Neural cell (in vitro differentiated cells): ENCODE measurements around the gene TMEM174. TPM values are rescaled to one million over a fixed set of nuclear protein-coding genes. Genes with fewer than 3 reads are reported as not detected.

ENCODE experiments used
- H2AFZ ChIP-seq: fragments of 200-600, 300-800 bp; sonication (generic), shearing (Covaris generic); 2 replicates; pipeline ENCODE4 v1.6.0; 2014; ENCODE audit warnings: low read depth, mild to moderate bottlenecking, antibody characterized with exemption, low read length, moderate library complexity
- H3F3A ChIP-seq: fragments of 200-600 bp; shearing (Covaris generic); 2 replicates; pipeline ENCODE4 v1.6.1; 2016; ENCODE audit warnings: mild to moderate bottlenecking, moderate library complexity, mixed read lengths, antibody characterized with exemption, low read length; ENCODE audit not compliant: insufficient read depth, poor library complexity, severe bottlenecking
- H3K27ac ChIP-seq: fragments of 200-600, 300-800 bp; sonication (generic), shearing (Covaris generic); 2 replicates; pipeline ENCODE4 v1.5.1; 2014; ENCODE audit warnings: mild to moderate bottlenecking, low read length, moderate library complexity
- H3K27me3 ChIP-seq: fragments of 300-800, 200-600 bp; sonication (generic), shearing (Covaris generic); 2 replicates; pipeline ENCODE4 v1.6.0; 2014; ENCODE audit warnings: mild to moderate bottlenecking, low read depth, low read length, moderate library complexity; ENCODE audit not compliant: insufficient read depth
- H3K36me3 ChIP-seq: fragments of 300-800, 200-600 bp; sonication (generic), shearing (Covaris generic); 2 replicates; pipeline ENCODE4 v1.5.1; 2014; ENCODE audit warnings: mild to moderate bottlenecking, antibody characterized with exemption, low read length, moderate library complexity; ENCODE audit not compliant: insufficient read depth
- H3K4me2 ChIP-seq: fragments of 300-800, 200-600 bp; sonication (generic), shearing (Covaris generic); 2 replicates; pipeline ENCODE4 v1.6.0; 2014; ENCODE audit warnings: mild to moderate bottlenecking, low read length
- H3K4me3 ChIP-seq: fragments of 300-800, 200-600 bp; sonication (generic), shearing (Covaris generic); 2 replicates; pipeline ENCODE4 v1.5.1; 2014; ENCODE audit warnings: mild to moderate bottlenecking, low read length, moderate library complexity
- H3K79me2 ChIP-seq: fragments of 200-600 bp; shearing (Covaris generic); replicated peaks from 2 replicates; pipeline ENCODE4 v1.6.0; 2014; ENCODE audit warnings: mild to moderate bottlenecking, low read length, moderate library complexity; ENCODE audit not compliant: insufficient read depth
- H3K9ac ChIP-seq: fragments of 300-800, 200-600 bp; sonication (generic), shearing (Covaris generic); 2 replicates; pipeline ENCODE4 v1.6.1; 2016; ENCODE audit warnings: mild to moderate bottlenecking, low read length, mixed read lengths
- H3K9me2 ChIP-seq: fragments of 200-600 bp; shearing (Covaris generic); 2 replicates; pipeline ENCODE4 v1.6.1; 2016; ENCODE audit warnings: mild to moderate bottlenecking, low read length, mixed read lengths; ENCODE audit not compliant: insufficient read depth
- H3K9me3 ChIP-seq: fragments of 200-600, 300-800 bp; sonication (generic), shearing (Covaris generic); 2 replicates; pipeline ENCODE4 v1.6.1; 2016; ENCODE audit warnings: mild to moderate bottlenecking, mixed run types, low read length, moderate library complexity, mixed read lengths
- H4K20me1 ChIP-seq: fragments of 200-600 bp; shearing (Covaris generic); 2 replicates; pipeline ENCODE4 v1.6.1; 2016; ENCODE audit warnings: mild to moderate bottlenecking, mixed run types; ENCODE audit not compliant: insufficient read depth
- CTCF ChIP-seq: fragments of 450-650 bp; IDR thresholded peaks from 2 replicates; pipeline ENCODE4 v1.5.1; 2014; ENCODE audit warnings: antibody characterized with exemption, mild to moderate bottlenecking, moderate library complexity; ENCODE audit not compliant: poor library complexity, severe bottlenecking
- EP300 ChIP-seq: fragments of 450-650 bp; conservative IDR thresholded peaks from 2 replicates; pipeline ENCODE4 v1.6.1; 2014; ENCODE audit warnings: antibody characterized with exemption, mild to moderate bottlenecking, moderate library complexity; ENCODE audit not compliant: poor library complexity, severe bottlenecking
- EZH2 ChIP-seq: fragments of 200-600, 300-800 bp; shearing (Covaris generic), sonication (generic); IDR thresholded peaks from 2 replicates; pipeline ENCODE4 v1.6.1; 2014; ENCODE audit warnings: antibody characterized with exemption, low read length, borderline replicate concordance, mild to moderate bottlenecking; ENCODE audit not compliant: insufficient read depth, poor library complexity, severe bottlenecking
- MXI1 ChIP-seq: fragments of 450-650 bp; conservative IDR thresholded peaks from 2 replicates; pipeline ENCODE4 v1.6.1; 2014; ENCODE audit warnings: antibody characterized with exemption, mild to moderate bottlenecking; ENCODE audit not compliant: poor library complexity, severe bottlenecking
- POLR2AphosphoS5 ChIP-seq: IDR thresholded peaks from 2 replicates; pipeline ENCODE4 v1.6.1; 2012
- RAD21 ChIP-seq: fragments of 450-650 bp; conservative IDR thresholded peaks from 2 replicates; pipeline ENCODE4 v1.6.1; 2014; ENCODE audit warnings: antibody characterized with exemption, mild to moderate bottlenecking, moderate library complexity
- SMC3 ChIP-seq: fragments of 450-650 bp; conservative IDR thresholded peaks from 2 replicates; pipeline ENCODE4 v1.6.1; 2014; ENCODE audit warnings: antibody characterized with exemption, mild to moderate bottlenecking, moderate library complexity; ENCODE audit not compliant: poor library complexity
- TAF1 ChIP-seq: IDR thresholded peaks from 2 replicates; pipeline ENCODE4 v1.6.1; 2012; ENCODE audit warnings: low read depth
- polyA plus RNA-seq: library from polyadenylated mRNA; depleted of rRNA; stranded (reverse); fragments of >200 nt; gene quantifications from 2 replicates; pipeline ENCODE4 v1.2.3, GENCODE V29; 2014
- TF ChIP-seq, protein P1 (sequence below): IDR thresholded peaks from 2 replicates; pipeline ENCODE4 v1.6.1; 2012; ENCODE audit warnings: borderline replicate concordance

Gene TMEM174
- polyA plus RNA-seq, 1 donor from 2014 or later, result not detected

DNA sequence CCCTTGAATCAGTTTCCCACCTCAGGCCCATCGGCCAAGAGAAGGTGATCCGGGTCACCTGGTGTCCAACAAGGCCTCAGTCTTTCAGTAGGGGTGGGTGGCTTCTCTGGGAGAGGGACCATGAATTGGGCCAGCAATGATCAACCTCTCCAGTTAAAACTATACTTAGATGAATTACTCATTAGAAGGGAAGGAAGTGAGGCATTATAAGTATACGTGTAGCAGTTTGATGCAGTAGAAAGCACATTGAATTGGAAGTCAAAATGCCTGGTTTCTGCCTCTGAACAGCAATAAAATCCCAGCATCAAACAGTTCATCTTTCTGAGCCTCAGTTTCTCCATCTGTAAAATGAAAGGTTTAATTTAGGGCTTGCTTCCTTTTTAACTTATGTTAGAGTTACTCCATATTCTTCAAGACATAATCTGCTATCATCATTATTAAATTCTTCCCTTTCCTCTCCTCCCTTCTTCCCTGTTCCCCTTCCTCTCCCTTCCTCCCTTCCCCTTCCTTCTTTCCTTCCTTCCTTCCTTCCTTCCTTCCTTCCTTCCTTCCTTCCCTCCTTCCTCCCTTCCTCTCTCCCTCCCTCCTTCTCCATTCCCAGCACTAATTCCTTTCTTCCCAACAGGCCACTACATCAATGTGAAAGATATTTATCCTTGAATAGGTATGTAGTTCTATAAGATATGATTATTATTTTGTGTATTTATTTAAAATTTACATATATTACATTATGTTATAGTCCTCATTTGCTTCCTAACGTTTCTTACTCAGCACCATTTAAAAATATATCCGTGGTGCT is 18.6 kb upstream of the TMEM174 start:
- Histone ChIP-seq H3K4me2 (no peak overlapping the region), H3K27me3 (no peaks in the 10 kb centered on the region), H3F3A (no peaks in the 10 kb centered on the region), H3K9me2 (no peaks in the 10 kb centered on the region), H3K4me3 (no peak overlapping the region), H4K20me1 (no peaks in the 10 kb centered on the region), H3K27ac (no peak overlapping the region), H3K36me3 (no peaks in the 10 kb centered on the region), H3K9me3 (no peaks in the 10 kb centered on the region), H3K79me2 (no peaks in the 10 kb centered on the region), H3K9ac (no peak overlapping the region), H2AFZ (no peak overlapping the region)
- TF ChIP-seq CTCF (no peak), SMC3 (no peak), POLR2AphosphoS5 (no peak), RAD21 (no peak), MXI1 (no peak), EZH2 (no peak), TAF1 (no peak)

GRCh38 chr5:73155271-73156222 is 17.4 kb upstream of the TMEM174 start:
- Histone ChIP-seq H3K4me3 (no peak overlapping the region), H3K36me3 (no peaks in the 10 kb centered on the region), H3K79me2 (no peaks in the 10 kb centered on the region), H3K9ac (no peak overlapping the region), H3K27me3 (no peaks in the 10 kb centered on the region), H3K4me2 (no peak overlapping the region), H2AFZ (no peak overlapping the region), H3K9me2 (no peaks in the 10 kb centered on the region), H3K9me3 (no peaks in the 10 kb centered on the region), H4K20me1 (no peaks in the 10 kb centered on the region), H3K27ac (no peak overlapping the region), H3F3A (no peaks in the 10 kb centered on the region)
- TF ChIP-seq POLR2AphosphoS5, result no peak
- TF ChIP-seq CTCF, result no peak
- no peak for TF ChIP-seq RAD21
- TF ChIP-seq, protein P1, sequence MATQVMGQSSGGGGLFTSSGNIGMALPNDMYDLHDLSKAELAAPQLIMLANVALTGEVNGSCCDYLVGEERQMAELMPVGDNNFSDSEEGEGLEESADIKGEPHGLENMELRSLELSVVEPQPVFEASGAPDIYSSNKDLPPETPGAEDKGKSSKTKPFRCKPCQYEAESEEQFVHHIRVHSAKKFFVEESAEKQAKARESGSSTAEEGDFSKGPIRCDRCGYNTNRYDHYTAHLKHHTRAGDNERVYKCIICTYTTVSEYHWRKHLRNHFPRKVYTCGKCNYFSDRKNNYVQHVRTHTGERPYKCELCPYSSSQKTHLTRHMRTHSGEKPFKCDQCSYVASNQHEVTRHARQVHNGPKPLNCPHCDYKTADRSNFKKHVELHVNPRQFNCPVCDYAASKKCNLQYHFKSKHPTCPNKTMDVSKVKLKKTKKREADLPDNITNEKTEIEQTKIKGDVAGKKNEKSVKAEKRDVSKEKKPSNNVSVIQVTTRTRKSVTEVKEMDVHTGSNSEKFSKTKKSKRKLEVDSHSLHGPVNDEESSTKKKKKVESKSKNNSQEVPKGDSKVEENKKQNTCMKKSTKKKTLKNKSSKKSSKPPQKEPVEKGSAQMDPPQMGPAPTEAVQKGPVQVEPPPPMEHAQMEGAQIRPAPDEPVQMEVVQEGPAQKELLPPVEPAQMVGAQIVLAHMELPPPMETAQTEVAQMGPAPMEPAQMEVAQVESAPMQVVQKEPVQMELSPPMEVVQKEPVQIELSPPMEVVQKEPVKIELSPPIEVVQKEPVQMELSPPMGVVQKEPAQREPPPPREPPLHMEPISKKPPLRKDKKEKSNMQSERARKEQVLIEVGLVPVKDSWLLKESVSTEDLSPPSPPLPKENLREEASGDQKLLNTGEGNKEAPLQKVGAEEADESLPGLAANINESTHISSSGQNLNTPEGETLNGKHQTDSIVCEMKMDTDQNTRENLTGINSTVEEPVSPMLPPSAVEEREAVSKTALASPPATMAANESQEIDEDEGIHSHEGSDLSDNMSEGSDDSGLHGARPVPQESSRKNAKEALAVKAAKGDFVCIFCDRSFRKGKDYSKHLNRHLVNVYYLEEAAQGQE, result no peak
- TF ChIP-seq EZH2, result no peak
- TF ChIP-seq TAF1, result no peak
- TF ChIP-seq EP300, result no peak
- TF ChIP-seq MXI1, result no peak
- TF ChIP-seq SMC3, result no peak
